Loucy (cell line): ENCODE results near the gene DUSP6.

Source experiments
- EZH2phosphoT487 ChIP-seq: fragments of 200-600 bp; IDR thresholded peaks from 2 replicates; pipeline ENCODE4 v1.6.1; 2018; ENCODE audit warnings: antibody characterized with exemption, mild to moderate bottlenecking, moderate library complexity, borderline replicate concordance
- TF ChIP-seq, protein P1 (sequence below): fragments of 200-600 bp; sonication (generic); conservative IDR thresholded peaks from 2 replicates; pipeline ENCODE4 v1.5.1; 2014; ENCODE audit warnings: mild to moderate bottlenecking, antibody characterized with exemption, low read length

GRCh38 chr12:89393551-89394121 is 41.3 kb upstream of the DUSP6 start:
- TF ChIP-seq, protein P1, sequence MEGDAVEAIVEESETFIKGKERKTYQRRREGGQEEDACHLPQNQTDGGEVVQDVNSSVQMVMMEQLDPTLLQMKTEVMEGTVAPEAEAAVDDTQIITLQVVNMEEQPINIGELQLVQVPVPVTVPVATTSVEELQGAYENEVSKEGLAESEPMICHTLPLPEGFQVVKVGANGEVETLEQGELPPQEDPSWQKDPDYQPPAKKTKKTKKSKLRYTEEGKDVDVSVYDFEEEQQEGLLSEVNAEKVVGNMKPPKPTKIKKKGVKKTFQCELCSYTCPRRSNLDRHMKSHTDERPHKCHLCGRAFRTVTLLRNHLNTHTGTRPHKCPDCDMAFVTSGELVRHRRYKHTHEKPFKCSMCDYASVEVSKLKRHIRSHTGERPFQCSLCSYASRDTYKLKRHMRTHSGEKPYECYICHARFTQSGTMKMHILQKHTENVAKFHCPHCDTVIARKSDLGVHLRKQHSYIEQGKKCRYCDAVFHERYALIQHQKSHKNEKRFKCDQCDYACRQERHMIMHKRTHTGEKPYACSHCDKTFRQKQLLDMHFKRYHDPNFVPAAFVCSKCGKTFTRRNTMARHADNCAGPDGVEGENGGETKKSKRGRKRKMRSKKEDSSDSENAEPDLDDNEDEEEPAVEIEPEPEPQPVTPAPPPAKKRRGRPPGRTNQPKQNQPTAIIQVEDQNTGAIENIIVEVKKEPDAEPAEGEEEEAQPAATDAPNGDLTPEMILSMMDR, result no peak
- no peak for TF ChIP-seq EZH2phosphoT487
